H1 (cell line): ENCODE data around the gene SYNDIG1. TPM values are rescaled to one million over a fixed set of nuclear protein-coding genes. Genes with fewer than 3 reads are reported as not detected.

Experiments
- CTCF ChIA-PET: fragments of 300-600 bp; sonication (Branson Sonifier 250); formaldehyde crosslinking; loops from one replicate; lab custom pipeline; 2021; ENCODE audit not compliant: partially characterized antibody; lab: Charles Lee
- POLR2A ChIA-PET: fragments of 300-600 bp; sonication (Branson Sonifier 250); formaldehyde crosslinking; loops from one replicate; lab custom pipeline; 2021; ENCODE audit warnings: inconsistent platforms; ENCODE audit not compliant: partially characterized antibody; lab: Charles Lee
- DNase-seq, 2 experiments: peaks; one replicate each; pipeline versions ENCODE4 v3.0.0 to v3.0.0-alpha.2; 2010 to 2022; ENCODE audit warnings: low spot score in 2 of 2, low read depth in 1 of 2, mixed read lengths in 1 of 2
- FAIRE-seq: peaks from 2 replicates; lab custom pipeline; 2011; peaks lifted over from hg19 to GRCh38; lab: Jason Lieb, UNC
- H2AFZ ChIP-seq: 2 replicates; pipeline ENCODE4 v1.8.1; 2012; ENCODE audit warnings: low read length, inconsistent platforms
- H2AK5ac ChIP-seq: 2 replicates; pipeline ENCODE4 v1.6.1; 2013; ENCODE audit warnings: low read depth, low read length
- H2BK120ac ChIP-seq: replicated peaks from 2 replicates; pipeline ENCODE3; 2013; ENCODE audit warnings: low read depth, low read length, inconsistent platforms
- H2BK12ac ChIP-seq: 2 replicates; pipeline ENCODE4 v1.6.1; 2013; ENCODE audit warnings: low read depth, low read length
- H2BK15ac ChIP-seq: 2 replicates; pipeline ENCODE4 v1.6.1; 2013; ENCODE audit warnings: low read length
- H2BK20ac ChIP-seq: 2 replicates; pipeline ENCODE4 v1.6.1; 2013; ENCODE audit warnings: low read length
- H2BK5ac ChIP-seq: 2 replicates; pipeline ENCODE4 v1.6.1; 2013; ENCODE audit warnings: low read depth, low read length
- H3K14ac ChIP-seq: 2 replicates; pipeline ENCODE4 v1.6.1; 2013; ENCODE audit warnings: inconsistent platforms; ENCODE audit not compliant: insufficient read length
- H3K18ac ChIP-seq: 2 replicates; pipeline ENCODE4 v1.6.1; 2013; ENCODE audit warnings: low read length; ENCODE audit errors: extremely low read depth
- H3K23ac ChIP-seq: 2 replicates; pipeline ENCODE4 v1.6.1; 2013; ENCODE audit warnings: inconsistent platforms; ENCODE audit not compliant: insufficient read length
- H3K23me2 ChIP-seq: 2 replicates; pipeline ENCODE4 v1.6.1; 2013; ENCODE audit warnings: low read depth, low read length
- H3K27ac ChIP-seq: 2 replicates; pipeline ENCODE4 v1.6.1; 2011; ENCODE audit warnings: low read depth, low read length, inconsistent platforms
- H3K27me3 ChIP-seq, 4 experiments: replicated peaks in 1 of 4; 1 replicate in 1 of 4; 2 replicates in 3 of 4; pipeline versions ENCODE4 v1.6.1 to v1.8.1; 2011 to 2013; ENCODE audit warnings: low read length in 3 of 4, mild to moderate bottlenecking in 3 of 4, inconsistent platforms in 2 of 4, mixed read lengths in 2 of 4, moderate library complexity in 1 of 4; ENCODE audit not compliant: control insufficient read depth in 3 of 4, insufficient read depth in 3 of 4; ENCODE audit errors: extremely low read depth in 1 of 4
- H3K36me3 ChIP-seq, 4 experiments: 2 replicates each; pipeline versions ENCODE4 v1.6.1 to v1.8.1; 2011 to 2013; ENCODE audit warnings: mild to moderate bottlenecking in 4 of 4, low read length in 3 of 4, moderate library complexity in 2 of 4, control low read depth in 1 of 4, inconsistent platforms in 1 of 4; ENCODE audit not compliant: insufficient read depth in 4 of 4, control insufficient read depth in 2 of 4
- H3K4ac ChIP-seq: replicated peaks from 2 replicates; pipeline ENCODE3; 2013; ENCODE audit warnings: low read length, low read depth, mixed read lengths, inconsistent platforms; ENCODE audit not compliant: insufficient read length
- H3K4me1 ChIP-seq, 4 experiments: replicated peaks in 1 of 4; 1 replicate in 1 of 4; 2 replicates in 3 of 4; pipeline versions ENCODE4 v1.6.1 to v1.8.1; 2011 to 2013; ENCODE audit warnings: low read length in 3 of 4, inconsistent platforms in 2 of 4, mixed read lengths in 1 of 4; ENCODE audit not compliant: insufficient read depth in 4 of 4, control insufficient read depth in 3 of 4
- H3K4me2 ChIP-seq, 2 experiments: 2 replicates each; pipeline versions ENCODE4 v1.6.1 to v1.8.1; 2011 to 2013; ENCODE audit warnings: low read depth in 2 of 2, low read length in 2 of 2, control low read depth in 1 of 2, inconsistent platforms in 1 of 2, mild to moderate bottlenecking in 1 of 2; ENCODE audit not compliant: insufficient read depth in 1 of 2
- H3K4me3 ChIP-seq, 4 experiments: fragments of 200-600, 300-600 bp in 1 of 4; sonication (generic), shearing (Covaris generic), sonication (Bioruptor Twin) in 1 of 4; 2 replicates each; pipeline versions ENCODE4 v1.5.1 to v1.8.1; 2011 to 2016; ENCODE audit warnings: low read length in 4 of 4, low read depth in 3 of 4, control low read depth in 2 of 4, inconsistent platforms in 2 of 4, mild to moderate bottlenecking in 2 of 4, mixed read lengths in 1 of 4, moderate library complexity in 1 of 4; ENCODE audit not compliant: insufficient read depth in 2 of 4; ENCODE audit errors: extremely low read depth in 1 of 4
- H3K56ac ChIP-seq: replicated peaks from 2 replicates; pipeline ENCODE3; 2013; ENCODE audit warnings: low read depth, mild to moderate bottlenecking, mixed read lengths, low read length, inconsistent platforms; ENCODE audit not compliant: insufficient read length
- H3K79me1 ChIP-seq: 2 replicates; pipeline ENCODE4 v1.6.1; 2013; ENCODE audit warnings: low read depth, low read length, control low read depth
- H3K79me2 ChIP-seq, 2 experiments: 2 replicates each; pipeline versions ENCODE4 v1.6.1 to v1.8.1; 2012 to 2013; ENCODE audit warnings: low read length in 2 of 2, mild to moderate bottlenecking in 2 of 2, inconsistent platforms in 1 of 2; ENCODE audit not compliant: insufficient read depth in 2 of 2, control insufficient read depth in 1 of 2
- H3K9ac ChIP-seq, 4 experiments: replicated peaks in 1 of 4; 1 replicate in 1 of 4; 2 replicates in 3 of 4; pipeline versions ENCODE4 v1.6.1 to v1.8.1; 2011 to 2013; ENCODE audit warnings: low read depth in 3 of 4, low read length in 3 of 4, control low read depth in 2 of 4, mild to moderate bottlenecking in 2 of 4, moderate library complexity in 2 of 4, inconsistent platforms in 1 of 4; ENCODE audit errors: extremely low read depth in 1 of 4
- H3K9me3 ChIP-seq, 2 experiments: 2 replicates each; pipeline versions ENCODE4 v1.6.1 to v1.8.1; 2012 to 2013; ENCODE audit warnings: mild to moderate bottlenecking in 2 of 2, moderate library complexity in 2 of 2, control low read depth in 1 of 2, inconsistent platforms in 1 of 2, low read depth in 1 of 2, low read length in 1 of 2, mixed read lengths in 1 of 2; ENCODE audit not compliant: insufficient read depth in 2 of 2
- H4K20me1 ChIP-seq, 2 experiments: replicated peaks in 1 of 2; 2 replicates each; pipeline versions ENCODE3 to v1.8.1; 2011 to 2013; ENCODE audit warnings: inconsistent platforms in 2 of 2, low read length in 2 of 2, mild to moderate bottlenecking in 1 of 2; ENCODE audit not compliant: insufficient read depth in 2 of 2, control insufficient read depth in 1 of 2
- H4K5ac ChIP-seq: 2 replicates; pipeline ENCODE4 v1.6.1; 2013; ENCODE audit warnings: low read length, low read depth, mixed read lengths, inconsistent platforms; ENCODE audit not compliant: insufficient read length
- H4K8ac ChIP-seq: 2 replicates; pipeline ENCODE4 v1.8.0; 2013; ENCODE audit warnings: mild to moderate bottlenecking, moderate library complexity, low read length, inconsistent platforms; ENCODE audit not compliant: insufficient read depth; ENCODE audit errors: extremely low read depth
- H4K91ac ChIP-seq: replicated peaks from 2 replicates; pipeline ENCODE3; 2013; ENCODE audit warnings: low read length, mixed read lengths, inconsistent platforms; ENCODE audit not compliant: insufficient read length
- EZH2 ChIP-seq: fragments of 200-600 bp; sonication (generic); IDR thresholded peaks from 2 replicates; pipeline ENCODE4 v1.7.1; 2012; ENCODE audit warnings: low read depth, mild to moderate bottlenecking, moderate library complexity, low read length, inconsistent platforms; ENCODE audit not compliant: severe bottlenecking
- HDAC6 ChIP-seq: IDR thresholded peaks from one replicate; pipeline ENCODE4 v1.7.1; 2012; ENCODE audit warnings: low read depth, mild to moderate bottlenecking, inconsistent platforms, low read length, moderate library complexity
- KDM1A ChIP-seq: fragments of 200-600, 300-600 bp; sonication (generic); IDR thresholded peaks from 2 replicates; pipeline ENCODE4 v1.7.1; 2016; ENCODE audit warnings: mild to moderate bottlenecking, low read length, borderline replicate concordance
- KDM4A ChIP-seq: IDR thresholded peaks from one replicate; pipeline ENCODE4 v1.7.1; 2012; ENCODE audit warnings: low read depth, mild to moderate bottlenecking, moderate library complexity, low read length, inconsistent platforms; ENCODE audit not compliant: severe bottlenecking
- NRF1 ChIP-seq: IDR thresholded peaks from 2 replicates; pipeline ENCODE4 v1.6.1; 2011; ENCODE audit warnings: mild to moderate bottlenecking, low read depth, low read length, improper control_type of control experiment
- POLR2A ChIP-seq, 2 experiments: IDR thresholded peaks; 1 replicate in 1 of 2; 2 replicates in 1 of 2; pipeline ENCODE4 v1.6.1; 2011; ENCODE audit warnings: low read depth in 2 of 2, low read length in 2 of 2, mild to moderate bottlenecking in 2 of 2; ENCODE audit errors: control extremely low read depth in 1 of 2
- POLR2AphosphoS5 ChIP-seq: IDR thresholded peaks from 2 replicates; pipeline ENCODE4 v1.6.1; 2011; ENCODE audit warnings: low read depth, low read length
- WGBS, 2 experiments: shearing (Covaris generic) in 1 of 2; methylation state at CpG; one replicate each; pipeline versions ENCODE4 v1.1.6 to v1.1.7; 2013 to 2015; ENCODE audit warnings: low lambda C conversion rate in 2 of 2, mixed read lengths in 2 of 2, inconsistent platforms in 1 of 2, low coverage in 1 of 2, missing lambda C conversion rate in 1 of 2; ENCODE audit not compliant: insufficient replicate concordance in 2 of 2, insufficient coverage in 1 of 2, insufficient read length in 1 of 2; ENCODE audit errors: extremely low coverage in 1 of 2, missing lambda C conversion rate in 1 of 2; 5-methylcytosine and 5-hydroxymethylcytosine counted together
- polyA plus RNA-seq, 7 experiments: library from polyadenylated mRNA; depleted of rRNA in 3 of 7; stranded (reverse) in 5 of 7; unstranded in 2 of 7; fragments of >200 nt in 5 of 7; fragments of 200-250 nt in 2 of 7; gene quantifications; 1 replicate in 5 of 7; 2 replicates in 1 of 7; 4 replicates in 1 of 7; pipeline versions ENCODE4 v1.2.1 to v1.2.3, GENCODE V29; 2011 to 2013; ENCODE audit warnings: missing spikeins in 2 of 7, mixed read lengths in 2 of 7
- total RNA-seq: library from RNA; stranded (reverse); fragmentation: NEBNext Ultra II Directional; extraction: Animal tissue kit (Norgen Biotek cat#: 25700); gene quantifications from 2 replicates; pipeline ENCODE4 v1.2.1, GENCODE V29; 2021
- TF ChIP-seq, protein P1 (sequence below): IDR thresholded peaks from 2 replicates; pipeline ENCODE4 v1.6.1; 2012; ENCODE audit warnings: inconsistent platforms

Gene SYNDIG1
- total and polyA plus RNA-seq, 2 of the 8 experiments (the other 6 are each of a cell fraction or from before 2014, with no cell fraction given), result 6.5 to 7.8 TPM

DNA sequence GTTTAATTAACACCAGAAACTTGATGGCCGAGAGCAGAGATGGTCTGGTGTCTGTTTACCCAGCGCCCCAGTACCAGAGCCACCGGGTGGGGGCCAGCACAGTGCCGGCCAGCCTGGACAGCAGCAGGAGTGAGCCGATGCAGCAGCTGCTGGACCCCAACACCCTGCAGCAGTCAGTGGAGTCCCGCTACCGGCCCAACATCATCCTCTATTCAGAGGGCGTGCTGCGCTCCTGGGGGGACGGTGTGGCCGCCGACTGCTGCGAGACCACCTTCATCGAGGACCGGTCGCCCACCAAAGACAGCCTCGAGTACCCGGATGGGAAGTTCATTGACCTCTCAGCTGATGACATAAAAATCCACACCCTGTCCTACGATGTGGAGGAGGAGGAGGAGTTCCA, 73.7 kb downstream of the SYNDIG1 start:
- Histone ChIP-seq H2AFZ (no peak overlapping the region), H2AK5ac (no peak overlapping the region), H2BK120ac (no peak overlapping the region), H3K14ac (no peak overlapping the region), H3K23me2 (no peaks in the 10 kb centered on the region), H3K27me3 (no peaks in the 10 kb centered on the region), H3K79me2 (0 out of 4 replicates have a peak, but pooled peaks cover 0 to 2% of the 10 kb centered on the region in 2 experiments), H2BK20ac (no peak overlapping the region), H3K9me3 (0 out of 4 replicates have a peak, but pooled peaks cover 0 to 2% of the 10 kb centered on the region in 2 experiments), H3K4ac (no peak overlapping the region), H3K36me3 (peaks cover 0 to 11% (median 4%) of the 10 kb centered on the region in 4 experiments; a peak in 4 of 8 replicates), H3K18ac (no peak overlapping the region), H3K23ac (no peak overlapping the region), H4K20me1 (peaks cover 0 to 1% of the 10 kb centered on the region in 2 experiments), H2BK15ac (no peak overlapping the region), H3K56ac (no peak overlapping the region), H3K9ac (no peak overlapping the region), H4K5ac (no peak overlapping the region), H2BK5ac (no peak overlapping the region), H3K4me2 (no peak overlapping the region), H3K4me3 (no peak overlapping the region), H4K8ac (no peak overlapping the region), H3K4me1 (peaks cover 0 to 5% (median 2%) of the 10 kb centered on the region in 4 experiments; a peak in 2 of 7 replicates), H3K27ac (no peak overlapping the region), H3K79me1 (no peaks in the 10 kb centered on the region; the same call in 1 of the 2 replicates), H4K91ac (no peak overlapping the region), H2BK12ac (no peak overlapping the region)
- FAIRE-seq, result no peak
- CTCF ChIA-PET, result no interaction called here
- POLR2A ChIA-PET, result no interaction called here
- DNase-seq, result no peak
- WGBS, 2 experiments, result 91% methylated on average over 17 of the region's 19 CpGs; no CpG with 5 or more reads in 1 of the 2 experiments
- TF ChIP-seq EZH2 (no peak), KDM1A (no peak), KDM4A (no peak), HDAC6 (no peak), NRF1 (no peak), POLR2A (IDR thresholded peaks at IDR 0.05; ENCODE audit: control extremely low read depth in 1 of 2, low read depth in 2 of 2, low read length in 2 of 2) (no peak), POLR2AphosphoS5 (no peak)
- TF ChIP-seq, protein P1, sequence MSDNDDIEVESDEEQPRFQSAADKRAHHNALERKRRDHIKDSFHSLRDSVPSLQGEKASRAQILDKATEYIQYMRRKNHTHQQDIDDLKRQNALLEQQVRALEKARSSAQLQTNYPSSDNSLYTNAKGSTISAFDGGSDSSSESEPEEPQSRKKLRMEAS, result no peak
